Subcutaneous adipose tissue (tissue), 4 donors: ENCODE data around the gene APOA1. TPM values are rescaled to one million over a fixed set of nuclear protein-coding genes. Genes with fewer than 3 reads are reported as not detected.

Experiments
- CTCF ChIP-seq: fragments of 450-650 bp; IDR thresholded peaks from one replicate; pipeline ENCODE4 v1.5.1; 2016; ENCODE audit warnings: low read depth, mild to moderate bottlenecking, control low read depth, antibody characterized with exemption, moderate library complexity
- total RNA-seq, 4 donors: library from RNA; depleted of rRNA; stranded (reverse); fragments of >200 nt; gene quantifications; one replicate each; pipeline ENCODE4 v1.1.0, GENCODE V29; 2016

Gene APOA1
- total RNA-seq, 4 donors from 2014 or later = not detected

GRCh38 chr11:116852261-116853031 is 15.0 kb upstream of the APOA1 start:
- TF ChIP-seq CTCF = no peak

GRCh38 chr11:116851626-116852025 is 14.2 kb upstream of the APOA1 start:
- no peak for TF ChIP-seq CTCF

GRCh38 chr11:116849486-116849885 is 12.1 kb upstream of the APOA1 start:
- TF ChIP-seq CTCF = no peak

DNA sequence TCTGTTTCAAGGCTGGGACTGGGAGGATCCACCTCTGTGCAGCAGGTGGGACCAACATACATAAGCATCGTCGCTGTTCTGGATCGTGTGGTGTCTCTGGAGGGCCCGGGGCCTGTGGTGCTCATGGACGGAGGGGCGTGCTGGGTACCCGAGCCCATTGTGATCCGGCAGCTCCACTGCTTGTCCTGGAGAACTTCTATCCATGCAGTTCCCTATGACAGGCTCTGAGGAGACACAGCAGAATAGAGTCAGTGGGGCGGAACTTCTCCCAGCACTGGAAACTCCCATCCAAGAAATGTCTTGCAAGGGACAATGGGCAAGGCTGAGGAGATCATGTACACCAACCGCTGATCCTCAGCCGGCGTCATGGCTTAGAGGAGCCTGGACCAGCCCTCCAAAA is 11.6 kb upstream of the APOA1 start:
- TF ChIP-seq CTCF = no peak

DNA sequence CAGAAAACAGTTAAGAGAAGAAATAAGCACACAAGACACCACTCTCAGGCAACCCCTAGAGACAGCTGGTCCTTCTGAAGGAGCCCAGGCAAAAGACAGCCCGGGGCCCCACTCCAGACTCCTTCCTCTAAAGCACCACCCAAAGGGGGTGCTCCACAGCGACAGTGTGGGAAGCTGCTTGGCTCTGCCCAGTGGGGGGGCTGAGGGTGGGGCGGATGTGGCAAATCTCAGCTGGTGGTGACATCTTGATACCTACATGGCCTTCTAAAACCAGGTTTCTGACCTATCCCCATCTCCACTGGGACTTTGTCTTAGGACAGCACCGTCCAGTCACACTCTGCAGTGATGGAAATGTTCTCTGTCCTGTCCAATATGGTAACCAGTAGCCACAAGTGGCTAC is 10.2 kb upstream of the APOA1 start:
- TF ChIP-seq CTCF = no peak

- no peak for TF ChIP-seq CTCF
Measured at GRCh38 chr11:116844722-116845121, 7.3 kb upstream of the APOA1 start.

DNA sequence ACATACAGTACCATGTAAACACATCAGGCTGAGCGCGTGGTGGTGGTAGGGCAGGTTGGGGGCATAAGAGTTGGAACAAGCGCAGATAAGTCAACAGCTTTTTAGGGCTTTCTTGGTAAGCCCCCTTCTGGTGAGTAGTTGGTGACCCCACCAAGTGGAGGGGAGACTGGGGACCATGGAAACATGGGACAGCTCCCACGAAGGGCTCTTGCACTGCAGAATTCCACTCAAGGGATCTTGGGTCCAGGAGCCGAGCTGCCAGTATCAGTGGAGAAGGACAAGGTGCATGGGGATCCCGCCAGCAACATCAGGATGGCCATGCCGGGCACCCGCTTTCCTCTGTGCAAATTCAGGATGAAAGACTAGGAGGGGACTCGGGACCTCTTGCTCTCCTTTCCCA is 6.2 kb upstream of the APOA1 start:
- no peak for TF ChIP-seq CTCF
